IMR-90 (cell line): ENCODE data around the gene ELFN1.

Experiments used
- BHLHE40 ChIP-seq: fragments of 150-350 bp; IDR thresholded peaks from 2 replicates; pipeline ENCODE4 v1.6.1; 2016; ENCODE audit warnings: mild to moderate bottlenecking, low read depth, low read length
- CEBPB ChIP-seq: IDR thresholded peaks from 2 replicates; pipeline ENCODE4 v1.6.1; 2012; ENCODE audit warnings: low read depth, low read length, improper control_type of control experiment
- CHD1 ChIP-seq: IDR thresholded peaks from 2 replicates; pipeline ENCODE4 v1.6.1; 2012; ENCODE audit warnings: low read depth, low read length, improper control_type of control experiment
- CTCF ChIP-seq: conservative IDR thresholded peaks from 2 replicates; pipeline ENCODE4 v1.5.1; 2012; ENCODE audit warnings: mild to moderate bottlenecking, low read depth, low read length, improper control_type of control experiment
- FOS ChIP-seq: fragments of 150-350 bp; IDR thresholded peaks from 2 replicates; pipeline ENCODE4 v1.6.1; 2016; ENCODE audit warnings: low read depth, low read length
- MAFK ChIP-seq: IDR thresholded peaks from 2 replicates; pipeline ENCODE4 v1.6.1; 2012; ENCODE audit warnings: low read depth, low read length, improper control_type of control experiment
- MAZ ChIP-seq: IDR thresholded peaks from 2 replicates; pipeline ENCODE4 v1.6.1; 2012; ENCODE audit warnings: low read depth, mild to moderate bottlenecking, low read length, improper control_type of control experiment, moderate library complexity, borderline replicate concordance
- MXI1 ChIP-seq: IDR thresholded peaks from 2 replicates; pipeline ENCODE4 v1.6.1; 2012; ENCODE audit warnings: low read depth, mild to moderate bottlenecking, low read length, moderate library complexity, borderline replicate concordance
- NFE2L2 ChIP-seq: fragments of 150-350 bp; IDR thresholded peaks from 2 replicates; pipeline ENCODE4 v1.6.1; 2016; ENCODE audit warnings: low read depth, mild to moderate bottlenecking, low read length
- POLR2A ChIP-seq: IDR thresholded peaks from 2 replicates; pipeline ENCODE4 v1.6.1; 2012; ENCODE audit warnings: mild to moderate bottlenecking, low read depth, low read length
- RAD21 ChIP-seq: IDR thresholded peaks from 2 replicates; pipeline ENCODE4 v1.6.1; 2012; ENCODE audit warnings: low read length, improper control_type of control experiment
- RCOR1 ChIP-seq: IDR thresholded peaks from 2 replicates; pipeline ENCODE4 v1.6.1; 2012; ENCODE audit warnings: mild to moderate bottlenecking, low read length, improper control_type of control experiment; ENCODE audit not compliant: insufficient replicate concordance
- RFX5 ChIP-seq: IDR thresholded peaks from 2 replicates; pipeline ENCODE4 v1.8.0; 2012; ENCODE audit warnings: low read depth, mild to moderate bottlenecking, low read length, moderate library complexity
- USF2 ChIP-seq: fragments of 150-350 bp; IDR thresholded peaks from 2 replicates; pipeline ENCODE4 v1.6.1; 2017; ENCODE audit warnings: mild to moderate bottlenecking, antibody characterized with exemption, low read length, low read depth

- TF ChIP-seq FOS, result no peak
- no peak for TF ChIP-seq POLR2A
- TF ChIP-seq MAZ, result no peak
- TF ChIP-seq CTCF, result no peak
- TF ChIP-seq RFX5, result no peak
- no peak for TF ChIP-seq MAFK
- TF ChIP-seq RCOR1, result no peak
- TF ChIP-seq CHD1, result no peak
- no peak for TF ChIP-seq CEBPB
- TF ChIP-seq RAD21, result no peak
- TF ChIP-seq USF2, result no peak
- no peak for TF ChIP-seq MXI1
- TF ChIP-seq NFE2L2, result no peak
- no peak for TF ChIP-seq BHLHE40
Observed at GRCh38 chr7:1744296-1745017, 74.4 kb downstream of the ELFN1 start.
